Effector memory CD8-positive, alpha-beta T cell (primary cell): ENCODE data around the gene IQGAP1.

Experiments used
- ATAC-seq: fragments of 150-1000 bp; cut with Tn5 transposase; replicated peaks from 2 replicates; pipeline ENCODE4 v1.10.0; 2021; ENCODE audit warnings: mild to moderate bottlenecking, moderate library complexity
- DNase-seq, 3 experiments: peaks; one replicate each; pipeline ENCODE4 v3.0.0; 2021
- H3K27ac Mint-ChIP-seq, 2 donors: one replicate each; pipeline ENCODE4 v1.8.0; 2022; ENCODE audit warnings: mild to moderate bottlenecking in 2 of 2, mixed read lengths in 2 of 2, moderate library complexity in 2 of 2
- H3K27me3 Mint-ChIP-seq, 2 donors: one replicate each; pipeline ENCODE4 v1.8.0; 2022; ENCODE audit warnings: mixed read lengths in 2 of 2
- H3K36me3 Mint-ChIP-seq: one replicate; pipeline ENCODE4 v1.8.0; 2022; ENCODE audit warnings: mild to moderate bottlenecking, moderate library complexity, mixed read lengths; ENCODE audit not compliant: insufficient read depth
- H3K4me1 Mint-ChIP-seq, 2 donors: one replicate each; pipeline ENCODE4 v1.8.0; 2022; ENCODE audit warnings: low read depth in 2 of 2, mixed read lengths in 2 of 2
- H3K4me3 Mint-ChIP-seq, 2 donors: one replicate each; pipeline ENCODE4 v1.8.0; 2022; ENCODE audit warnings: mild to moderate bottlenecking in 2 of 2, mixed read lengths in 2 of 2, moderate library complexity in 2 of 2
- H3K9me3 Mint-ChIP-seq, 2 donors: one replicate each; pipeline ENCODE4 v1.8.0; 2022; ENCODE audit warnings: mixed read lengths in 2 of 2

Gene IQGAP1

GRCh38 chr15:90529011-90529370 lies 140.9 kb downstream of the IQGAP1 start:
- DNase-seq (no peak), ATAC-seq (no peak)
- Mint-ChIP-seq H3K27ac (peak overlapping the region; percentile 82 to 88), H3K27me3 (no peaks in the 10 kb centered on the region), H3K36me3 (peaks cover 17% of the 10 kb centered on the region), H3K4me1 (peaks cover 19 to 37% of the 10 kb centered on the region in 2 donors), H3K9me3 (no peaks in the 10 kb centered on the region), H3K4me3 (peak overlapping the region; percentile 88 to 94)

- peaks cover 21 to 40% of the 10 kb centered on the region in 2 donors for H3K4me1 Mint-ChIP-seq
- ATAC-seq, result peak; percentile 79
- H3K36me3 Mint-ChIP-seq, result peaks cover 17% of the 10 kb centered on the region
- peak within 1 kb of the TSS; percentile 88 to 94 for H3K4me3 Mint-ChIP-seq
- H3K27ac Mint-ChIP-seq, result peak within 1 kb of the TSS; percentile 84 to 88
- DNase-seq, result peak; percentile 44 to 57 (median 51)
- H3K9me3 Mint-ChIP-seq, result no peaks in the 10 kb centered on the region
- H3K27me3 Mint-ChIP-seq, result no peaks in the 10 kb centered on the region
Observed at GRCh38 chr15:90529371-90530249, 141.6 kb downstream of the IQGAP1 start, which contains the start of gene CRTC3. TSS of gene CRTC3 (plus strand) at chr15:90529923. CDS start at chr15:90530072, 149 bp downstream.

GRCh38 chr15:90530250-90531051 lies 142.4 kb downstream of the IQGAP1 start:
- ATAC-seq, result peak; percentile 60
- peak; percentile 31 to 39 (median 38) for DNase-seq

DNA sequence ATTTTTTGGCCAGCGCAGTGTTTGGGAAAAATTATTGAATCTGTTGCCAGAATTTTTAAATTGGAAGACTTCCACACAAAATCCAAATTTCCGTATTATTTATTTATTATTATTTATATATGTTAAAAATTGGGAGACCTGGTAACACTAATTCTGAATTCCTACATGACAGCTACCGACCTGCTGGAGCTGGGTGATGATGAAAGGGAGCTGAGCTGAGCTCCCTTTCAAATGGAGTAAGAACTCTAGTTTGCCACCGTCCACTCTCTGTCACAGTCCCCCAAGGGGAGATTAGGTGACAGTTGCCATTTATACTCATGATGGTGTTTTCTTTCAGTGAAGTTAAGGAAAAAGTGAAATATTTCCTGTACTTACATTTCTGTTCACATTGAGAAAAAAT lies 143.1 kb downstream of the IQGAP1 start:
- Mint-ChIP-seq H3K4me1 (peaks cover 25 to 53% of the 10 kb centered on the region in 2 donors), H3K27ac (peak overlapping the region; percentile 84 to 88)
- ATAC-seq, result no peak

More at GRCh38 chr15:90530250-90531051, 142.4 kb downstream of the IQGAP1 start:
- Mint-ChIP-seq H3K9me3 (no peaks in the 10 kb centered on the region), H3K4me3 (peak overlapping the region; percentile 88 to 94), H3K27me3 (no peaks in the 10 kb centered on the region), H3K36me3 (peaks cover 17% of the 10 kb centered on the region), H3K27ac (peak overlapping the region; percentile 84 to 88), H3K4me1 (peaks cover 25 to 46% of the 10 kb centered on the region in 2 donors)

DNA sequence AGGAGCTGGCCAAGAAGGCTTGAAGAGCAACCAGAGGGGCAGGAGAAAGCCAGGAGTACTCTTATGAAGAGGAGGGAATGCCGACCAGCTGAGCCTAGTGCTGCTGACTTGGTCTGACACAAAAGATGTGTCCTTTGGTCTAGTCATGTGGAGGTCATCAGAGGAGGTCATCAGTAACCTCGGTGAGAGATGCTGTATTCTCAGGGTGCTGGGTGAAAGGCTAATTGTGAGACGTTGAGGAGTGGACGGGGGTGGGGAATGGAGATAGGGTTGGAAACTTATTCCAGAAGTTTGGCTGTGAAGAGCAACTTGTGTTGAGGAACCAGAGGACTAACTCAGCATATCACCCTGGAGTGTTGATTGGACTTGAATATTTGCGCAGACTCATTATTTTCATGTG lies 147.2 kb downstream of the IQGAP1 start:
- H3K27me3 Mint-ChIP-seq, result no peaks in the 10 kb centered on the region
- DNase-seq (no peak), ATAC-seq (no peak)
- H3K27ac Mint-ChIP-seq, result no peak overlapping the region
- no peaks in the 10 kb centered on the region for H3K9me3 Mint-ChIP-seq
- H3K36me3 Mint-ChIP-seq, result peaks cover 13% of the 10 kb centered on the region
- peaks cover 39 to 74% of the 10 kb centered on the region in 2 donors for H3K4me1 Mint-ChIP-seq
- no peak overlapping the region for H3K4me3 Mint-ChIP-seq

More for the DNA sequence above, 143.1 kb downstream of the IQGAP1 start:
- Mint-ChIP-seq H3K9me3 (no peaks in the 10 kb centered on the region), H3K27me3 (no peaks in the 10 kb centered on the region), H3K36me3 (peaks cover 17% of the 10 kb centered on the region), H3K4me3 (peak overlapping the region; percentile 88 to 94)
- DNase-seq, result no peak

DNA sequence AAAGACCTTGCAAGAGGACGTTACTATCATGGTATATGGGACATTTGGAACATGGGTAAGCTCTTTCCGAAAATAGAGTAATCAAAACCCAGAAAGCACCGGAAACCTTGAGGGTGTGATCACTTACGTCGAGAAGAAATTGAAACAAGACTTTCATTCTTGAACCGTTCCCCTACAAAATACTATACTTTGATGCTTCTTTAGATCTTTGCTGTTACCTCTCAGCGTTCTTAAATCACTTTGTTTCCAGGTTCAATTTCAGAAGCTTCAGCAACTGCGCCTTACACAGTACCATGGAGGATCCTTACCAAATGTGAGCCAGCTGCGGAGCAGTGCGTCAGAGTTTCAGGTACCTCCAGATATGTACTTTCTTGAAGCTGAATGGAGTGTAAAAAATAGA lies 151.7 kb downstream of the IQGAP1 start:
- Mint-ChIP-seq H3K4me3 (peak overlapping the region; percentile 78), H3K27ac (peak overlapping the region; percentile 81 to 92), H3K4me1 (peaks cover 25 to 53% of the 10 kb centered on the region in 2 donors), H3K27me3 (no peaks in the 10 kb centered on the region), H3K9me3 (no peaks in the 10 kb centered on the region), H3K36me3 (peaks cover 8% of the 10 kb centered on the region)
- ATAC-seq (peak; percentile 72), DNase-seq (no peak)

GRCh38 chr15:90540768-90541167 lies 152.7 kb downstream of the IQGAP1 start:
- no peak overlapping the region for H3K4me3 Mint-ChIP-seq
- H3K27ac Mint-ChIP-seq, result peak overlapping the region in 1 of 2 donors; percentile 92
- ATAC-seq (no peak), DNase-seq (no peak)
- no peaks in the 10 kb centered on the region for H3K9me3 Mint-ChIP-seq
- H3K36me3 Mint-ChIP-seq, result peaks cover 8% of the 10 kb centered on the region
- no peaks in the 10 kb centered on the region for H3K27me3 Mint-ChIP-seq
- peaks cover 20 to 44% of the 10 kb centered on the region in 2 donors for H3K4me1 Mint-ChIP-seq

DNA sequence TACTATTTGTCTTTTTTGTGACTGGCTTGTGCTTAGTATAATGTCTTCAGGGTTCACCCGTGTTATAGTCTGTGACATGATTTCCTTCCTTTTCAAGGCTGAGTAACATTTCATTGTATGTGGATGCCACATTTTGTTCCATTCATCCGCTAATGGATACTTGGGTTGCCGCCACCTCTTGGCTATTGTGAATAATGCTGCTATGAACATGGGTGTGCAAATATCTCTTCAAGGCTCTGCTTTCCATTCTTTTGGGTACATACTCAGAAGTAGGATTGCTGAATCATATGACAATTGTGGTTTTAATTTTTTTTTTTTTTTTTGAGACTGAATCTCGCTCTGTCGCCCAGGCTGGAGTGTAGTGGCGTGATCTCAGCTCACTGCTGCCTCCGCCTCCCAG lies 157.1 kb downstream of the IQGAP1 start:
- H3K36me3 Mint-ChIP-seq, result peaks cover 8% of the 10 kb centered on the region
- ATAC-seq (no peak), DNase-seq (no peak)
- H3K9me3 Mint-ChIP-seq, result no peaks in the 10 kb centered on the region
- H3K4me1 Mint-ChIP-seq, result peaks cover 12 to 29% of the 10 kb centered on the region in 2 donors
- H3K27me3 Mint-ChIP-seq, result no peaks in the 10 kb centered on the region
- no peak overlapping the region for H3K27ac Mint-ChIP-seq
- no peak overlapping the region for H3K4me3 Mint-ChIP-seq

- DNase-seq, result no peak
- H3K9me3 Mint-ChIP-seq, result no peaks in the 10 kb centered on the region
- H3K4me1 Mint-ChIP-seq, result peaks cover 16 to 29% of the 10 kb centered on the region in 2 donors
- H3K27ac Mint-ChIP-seq, result peak overlapping the region; percentile 16 to 44
- peaks cover 7% of the 10 kb centered on the region for H3K36me3 Mint-ChIP-seq
- no peak overlapping the region for H3K4me3 Mint-ChIP-seq
- ATAC-seq, result peak; percentile 26
- H3K27me3 Mint-ChIP-seq, result no peaks in the 10 kb centered on the region
Observed at GRCh38 chr15:90547540-90547939, 159.5 kb downstream of the IQGAP1 start.

DNA sequence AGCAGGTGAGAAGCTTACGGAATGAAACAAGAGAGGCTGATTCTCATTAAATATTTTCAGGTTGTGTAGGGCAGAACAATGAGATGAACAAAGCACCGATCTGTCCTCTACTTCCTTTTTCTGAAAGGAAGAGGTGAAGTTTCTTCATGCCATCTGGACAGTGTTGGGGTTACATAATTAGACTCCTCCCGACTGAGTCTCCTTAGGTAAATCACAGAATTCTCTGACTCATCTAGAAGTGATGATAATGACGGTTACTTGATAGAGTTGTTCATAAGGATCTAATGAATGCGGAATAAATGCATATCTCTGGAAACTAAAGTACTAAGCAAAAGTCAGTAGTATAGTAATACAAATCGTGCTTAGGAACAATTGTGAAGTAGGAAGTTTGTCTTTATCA lies 162.9 kb downstream of the IQGAP1 start:
- Mint-ChIP-seq H3K36me3 (peaks cover 11% of the 10 kb centered on the region), H3K9me3 (no peaks in the 10 kb centered on the region), H3K27ac (no peak overlapping the region), H3K27me3 (no peaks in the 10 kb centered on the region), H3K4me3 (no peak overlapping the region), H3K4me1 (peaks cover 15 to 32% of the 10 kb centered on the region in 2 donors)
- DNase-seq (no peak), ATAC-seq (peak; percentile 39)
